ENCODE results near the gene MIA2.
"Not testable (repeated sequence)": the region's sequence is repeated elsewhere in the genome, so short reads cannot be mapped to it uniquely, and the experiment has no call there.

MIA2 gene

DNA sequence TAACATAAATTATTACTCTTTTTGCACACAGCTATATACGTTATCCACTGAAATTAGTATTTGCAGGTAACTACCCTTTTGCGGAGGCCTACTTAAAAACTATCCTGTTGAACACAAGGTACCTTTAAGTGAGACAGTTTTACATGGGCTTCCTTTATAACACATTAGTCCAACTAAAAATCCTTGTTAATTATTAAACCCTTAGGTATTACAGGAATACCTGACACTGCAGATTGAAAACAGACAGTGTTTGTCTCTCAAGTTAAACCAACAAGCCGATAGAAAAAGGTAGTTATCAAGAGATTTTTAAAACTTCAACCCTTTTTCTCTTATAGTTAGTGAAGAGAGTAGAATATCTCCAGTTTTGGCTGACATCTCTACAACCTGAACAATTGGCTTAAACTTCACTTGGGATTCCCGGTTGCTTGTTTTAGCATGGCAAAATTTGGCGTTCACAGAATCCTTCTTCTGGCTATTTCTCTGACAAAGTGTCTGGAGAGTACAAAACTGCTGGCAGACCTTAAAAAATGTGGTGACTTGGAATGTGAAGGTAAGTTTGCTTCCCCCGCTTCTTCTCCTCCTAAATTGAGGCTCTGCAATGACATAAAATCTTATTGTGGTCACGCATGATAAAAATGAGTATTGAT is at the start of gene MIA2:
Gene MIA2, plus strand, starts transcription at position 236 of the 647 bp plus-strand sequence. Its CDS starts 200 bp downstream, at position 436.
- DNase-seq = no peak

DNA sequence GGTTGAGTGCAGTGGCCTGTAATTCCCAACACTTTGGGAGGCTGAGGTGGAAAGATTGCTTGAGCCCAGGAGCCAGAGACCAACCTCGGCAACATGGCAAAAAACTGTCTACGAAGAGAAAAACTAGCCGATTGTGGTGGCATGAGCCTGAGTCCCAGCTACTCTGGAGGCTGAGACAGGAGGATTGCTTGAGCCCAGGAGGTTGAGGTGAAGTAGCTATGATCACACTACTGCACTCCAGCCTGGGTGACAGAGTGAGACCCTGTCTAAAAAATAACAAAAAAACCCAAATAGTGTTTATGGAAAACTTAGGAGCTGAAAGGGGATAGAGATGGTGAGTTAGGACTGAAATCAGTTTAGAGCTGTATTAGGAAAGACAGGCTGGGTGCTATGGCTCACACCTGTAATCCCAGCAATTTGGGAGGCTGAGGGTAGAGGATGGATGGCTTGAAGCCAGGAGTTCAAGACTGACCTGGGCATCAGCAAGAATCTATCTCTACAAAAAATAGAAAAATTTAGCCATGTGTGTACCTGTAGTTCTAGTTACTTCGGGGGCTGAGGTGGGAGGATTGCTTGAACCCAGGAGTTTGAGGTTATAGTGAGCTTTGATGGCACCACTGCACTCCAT is 49.0 kb upstream of the MIA2 start:
- no peak for DNase-seq

DNA sequence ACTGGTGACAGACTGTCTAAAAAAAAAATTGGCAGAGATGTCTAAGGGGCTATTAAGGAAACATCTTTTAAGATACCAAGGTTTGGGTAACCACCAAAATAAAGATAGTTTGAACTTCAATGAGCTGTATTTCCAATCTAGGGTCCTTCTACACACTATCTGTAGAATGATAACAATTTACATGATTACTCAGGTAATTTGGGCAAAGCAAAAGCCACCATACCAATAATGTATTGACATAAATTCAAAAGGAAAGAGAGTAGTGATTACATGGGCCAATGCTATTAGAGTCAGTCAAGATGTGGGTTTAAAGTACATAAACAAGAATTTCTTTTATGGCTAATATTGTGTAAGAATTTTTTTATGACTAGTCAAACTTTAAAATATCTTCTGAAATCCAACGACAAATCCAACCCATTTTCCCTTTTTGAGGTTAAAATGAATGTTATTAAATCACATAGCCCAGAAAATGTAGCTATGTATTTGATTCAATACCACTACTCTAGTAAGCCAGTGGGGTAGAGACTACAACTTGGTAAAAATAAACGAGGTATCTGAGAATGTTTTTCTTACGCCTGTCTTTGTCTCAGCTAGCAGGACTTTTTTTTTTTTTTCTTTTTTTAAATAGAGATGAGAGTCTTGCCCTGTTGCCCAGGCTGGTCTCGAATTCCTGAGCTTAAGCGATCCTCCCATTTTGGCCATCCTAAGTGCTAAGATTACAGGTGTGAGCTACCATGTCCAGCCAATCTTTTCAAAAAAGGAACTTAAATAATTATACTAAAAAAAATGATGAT is 48.3 kb upstream of the MIA2 start:
- no peak for DNase-seq

GRCh38 chr14:39186941-39187525 is 46.7 kb upstream of the MIA2 start:
- DNase-seq = no peak

DNA sequence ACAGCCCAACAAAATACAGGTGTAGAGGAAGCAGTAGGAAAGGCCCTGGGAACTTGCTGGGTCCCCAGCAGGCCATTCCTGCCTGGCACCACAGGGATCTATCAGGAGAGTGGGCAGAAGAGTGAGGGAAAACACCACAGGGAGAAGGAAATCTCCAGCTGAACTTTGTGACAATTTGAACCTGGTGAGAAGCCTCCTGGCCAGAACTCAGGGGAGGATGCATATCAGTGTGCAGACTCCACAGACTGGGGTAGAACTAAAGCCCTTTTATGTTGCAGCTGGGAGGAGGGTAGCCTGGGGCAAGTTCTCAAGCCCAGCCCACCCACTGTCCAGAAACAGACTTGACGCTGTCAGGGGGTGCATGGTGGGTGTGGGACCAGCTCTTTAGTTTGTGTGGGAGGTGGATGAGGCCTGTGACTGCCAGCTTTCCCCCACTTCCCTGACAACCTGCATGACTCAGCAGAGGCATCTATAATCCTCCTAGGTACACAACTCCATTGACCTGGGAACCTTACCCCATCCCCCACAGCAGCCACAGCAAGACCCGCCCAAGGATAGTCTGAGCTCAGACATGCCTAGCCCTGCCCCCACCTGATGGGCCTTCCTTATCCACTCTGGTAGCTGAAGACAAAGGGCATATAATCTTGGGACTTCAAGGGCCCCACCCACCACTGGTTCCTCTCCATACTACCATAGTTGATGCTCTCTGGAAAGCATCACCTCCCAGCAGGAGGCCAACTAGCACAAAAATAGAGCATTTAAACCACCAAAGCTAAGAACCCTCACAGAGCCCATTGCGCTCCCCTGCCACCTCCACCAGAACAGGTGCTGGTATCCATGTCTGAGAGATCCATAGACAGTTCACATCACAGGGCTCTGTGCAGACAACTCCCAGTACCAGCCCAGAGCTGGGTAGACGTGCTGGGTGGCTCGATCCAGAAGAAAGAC is 29.8 kb upstream of the MIA2 start:
- no peak for DNase-seq

DNA sequence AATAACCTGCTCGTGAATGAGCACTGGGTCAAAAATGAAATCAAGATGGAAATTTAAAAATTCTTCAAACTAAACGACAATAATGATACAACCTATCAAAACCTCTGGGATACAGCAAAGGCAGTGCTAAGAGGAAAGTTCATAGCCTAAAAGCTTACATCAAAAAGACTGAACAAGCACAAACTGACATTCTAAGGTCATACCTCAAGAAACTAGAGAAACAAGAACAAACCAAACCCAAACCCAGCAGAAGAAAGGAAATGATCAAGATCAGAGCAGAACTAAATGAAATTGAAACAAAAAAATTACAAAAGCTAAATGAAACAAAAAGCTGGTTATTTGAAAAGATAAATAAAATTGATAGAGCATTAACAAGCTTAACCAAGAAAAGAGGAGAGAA is 26.3 kb upstream of the MIA2 start:
- DNase-seq = not testable (repeated sequence)

- no peak for DNase-seq
Observed at GRCh38 chr14:39211109-39211741, 22.5 kb upstream of the MIA2 start.

DNA sequence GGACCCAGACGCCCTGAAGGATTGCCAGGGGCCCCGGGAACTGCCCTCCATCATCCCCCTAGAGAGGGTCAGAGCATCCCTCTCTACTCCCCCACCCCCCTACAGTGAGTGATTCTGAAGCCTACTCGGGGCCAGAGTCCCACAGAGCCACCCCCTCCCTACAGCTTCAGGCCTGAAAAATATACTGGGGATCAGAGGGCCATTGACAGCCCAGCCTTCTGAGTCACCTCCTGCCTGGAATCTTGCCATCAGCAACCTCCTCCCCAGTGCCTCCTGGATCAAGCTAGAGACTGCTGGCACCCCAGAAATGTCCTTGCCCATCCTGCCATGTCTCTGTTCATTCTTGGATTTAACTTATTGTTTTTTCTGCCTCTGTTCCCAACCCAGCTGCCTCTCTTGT is 21.7 kb upstream of the MIA2 start:
- DNase-seq = no peak

GRCh38 chr14:39212693-39213092 is 21.0 kb upstream of the MIA2 start:
- no peak for DNase-seq

- DNase-seq = no peak
Observed at GRCh38 chr14:39217214-39217879, 16.4 kb upstream of the MIA2 start.

- no peak for DNase-seq
Observed at GRCh38 chr14:39218171-39218769, 15.4 kb upstream of the MIA2 start.

DNA sequence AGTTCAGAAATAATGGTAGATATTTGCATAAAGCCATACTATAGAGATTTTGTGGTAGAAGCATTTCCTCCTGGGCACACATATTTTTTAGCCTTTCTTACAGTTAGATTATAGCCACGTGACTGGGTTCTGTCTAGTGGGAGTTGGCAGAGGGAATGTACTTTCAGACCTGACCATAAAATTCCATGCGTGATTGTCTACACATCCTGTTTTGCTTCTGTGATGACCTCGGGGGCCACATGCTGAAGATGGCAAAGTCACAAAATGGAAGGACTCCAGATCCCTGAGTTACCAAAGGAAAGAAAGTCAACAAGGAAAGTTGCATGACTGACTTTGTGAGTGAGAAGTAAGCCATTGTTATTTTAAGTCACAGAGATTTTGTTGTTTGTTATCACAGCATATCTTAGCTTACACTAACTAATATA is 14.6 kb upstream of the MIA2 start:
- DNase-seq = no peak

GRCh38 chr14:39220473-39220872 is 13.2 kb upstream of the MIA2 start:
- DNase-seq = not testable (repeated sequence)

- DNase-seq = no peak
Observed at GRCh38 chr14:39228044-39228443, 5.7 kb upstream of the MIA2 start.

DNA sequence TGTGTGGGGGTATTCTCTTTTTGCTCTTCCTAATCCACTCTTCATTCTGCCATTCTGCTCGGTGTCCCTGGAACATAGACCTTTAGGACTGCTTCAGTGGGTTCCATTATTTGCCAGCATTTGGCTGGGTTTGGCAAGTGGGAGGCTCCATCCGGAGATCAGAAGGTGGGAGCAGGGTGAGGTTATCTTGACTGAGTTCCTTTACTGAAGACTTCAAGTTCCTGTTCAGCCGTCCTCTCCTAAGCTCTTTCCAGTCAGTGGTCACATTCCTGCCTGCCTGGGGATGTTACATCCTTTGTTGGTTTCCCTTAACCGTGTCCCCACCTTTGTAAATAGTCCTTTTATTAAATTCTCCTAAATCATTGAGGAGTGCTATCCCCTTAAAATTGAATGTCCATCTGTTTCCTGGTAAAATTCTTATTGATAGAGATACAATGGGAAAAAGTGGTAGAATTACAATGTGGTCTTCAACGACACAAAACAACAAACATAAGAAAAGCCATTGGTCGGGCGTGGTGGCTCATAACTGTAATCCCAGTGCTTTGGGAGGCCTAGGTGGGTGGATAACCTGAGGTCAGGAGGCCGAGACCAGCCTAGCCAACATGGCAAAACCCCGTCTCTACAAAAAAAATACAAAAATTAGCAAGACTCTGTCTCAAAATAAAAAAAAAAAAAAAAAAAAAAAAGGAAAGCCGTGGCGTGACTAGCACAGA is 5.0 kb upstream of the MIA2 start:
- DNase-seq = no peak

GRCh38 chr14:39229222-39229543 is 4.5 kb upstream of the MIA2 start:
- DNase-seq = peak; percentile 64

DNA sequence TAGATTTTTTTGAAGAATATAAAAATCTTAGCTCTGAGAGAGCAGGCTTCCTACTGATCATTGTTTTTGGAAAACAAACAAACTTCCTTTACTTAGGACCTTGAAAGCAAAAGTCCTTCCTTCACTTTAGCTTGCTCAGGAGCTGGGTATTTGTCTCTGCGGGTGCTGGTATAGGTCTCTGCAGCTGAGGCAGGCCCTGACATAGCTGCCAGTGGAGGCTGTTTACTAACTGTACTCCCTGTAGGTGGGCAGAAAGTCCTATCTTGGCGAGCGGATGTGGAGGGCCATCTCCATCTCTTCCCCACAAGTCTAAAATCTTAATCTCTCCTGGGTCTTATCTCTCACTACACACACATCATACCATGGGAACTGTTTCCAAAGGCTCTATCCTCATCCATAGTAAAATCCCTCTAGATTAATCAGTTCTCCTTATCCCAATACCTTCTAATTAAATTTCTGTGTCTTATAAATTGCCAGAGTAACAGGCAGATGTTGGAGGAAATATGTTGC is 4.1 kb upstream of the MIA2 start:
- DNase-seq = no peak

- DNase-seq = no peak
Observed at GRCh38 chr14:39230416-39231035, 3.2 kb upstream of the MIA2 start.

DNA sequence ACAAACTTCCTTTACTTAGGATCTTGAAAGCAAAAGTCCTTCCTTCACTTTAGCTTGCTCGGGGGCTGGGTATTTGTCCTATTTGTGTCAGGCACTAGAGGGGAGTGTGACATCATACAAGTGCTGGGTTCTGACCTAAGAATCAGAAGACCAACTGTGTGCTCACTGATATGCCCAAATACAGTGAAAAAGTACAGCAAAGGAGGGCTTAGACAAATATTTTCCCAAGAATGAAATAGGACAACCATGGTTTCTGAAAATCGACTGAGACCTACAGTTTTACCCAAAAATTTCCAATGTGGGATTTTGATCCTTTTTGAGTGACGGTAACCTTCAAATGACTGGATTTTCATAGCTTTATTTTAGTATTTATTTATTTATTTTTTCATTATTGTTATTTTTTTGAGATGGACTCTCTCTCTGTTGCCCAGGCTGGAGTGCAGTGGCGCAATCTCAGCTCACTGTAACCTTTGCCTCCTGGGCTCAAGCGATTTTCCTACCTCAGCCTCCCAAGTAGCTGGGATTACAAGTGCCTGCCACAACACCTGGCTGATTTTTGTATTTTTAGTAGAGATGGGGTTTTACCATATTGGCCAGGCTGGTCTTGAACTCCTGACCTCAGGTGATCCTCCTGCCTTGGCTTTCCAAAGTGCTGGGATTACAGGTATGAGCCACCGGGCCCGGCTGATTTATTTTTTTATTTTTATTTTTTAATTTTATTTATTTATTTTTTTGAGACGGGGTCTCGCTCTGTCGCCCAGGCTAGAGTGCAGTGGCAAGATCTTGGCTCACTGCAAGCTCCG is 1.8 kb upstream of the MIA2 start:
- DNase-seq = not testable (repeated sequence)
